ENCODE results near the gene RNF111.
A peak's percentile ranks its signal among the peaks of the same experiment; 100 is the strongest.

Gene RNF111

GRCh38 chr15:58987491-58988005 lies at the start of gene RNF111:
RNF111 (plus strand) TSS chr15:58987663; CDS start chr15:59030823, 43,160 bp downstream.
- DNase-seq (ENCODE audit: low read depth), result peak; percentile 97
- H3K4me3 ChIP-seq (ENCODE audit: control insufficient read depth, low read depth, low read length), result peak within 1 kb of the TSS; percentile 84
- TF ChIP-seq, protein P1, sequence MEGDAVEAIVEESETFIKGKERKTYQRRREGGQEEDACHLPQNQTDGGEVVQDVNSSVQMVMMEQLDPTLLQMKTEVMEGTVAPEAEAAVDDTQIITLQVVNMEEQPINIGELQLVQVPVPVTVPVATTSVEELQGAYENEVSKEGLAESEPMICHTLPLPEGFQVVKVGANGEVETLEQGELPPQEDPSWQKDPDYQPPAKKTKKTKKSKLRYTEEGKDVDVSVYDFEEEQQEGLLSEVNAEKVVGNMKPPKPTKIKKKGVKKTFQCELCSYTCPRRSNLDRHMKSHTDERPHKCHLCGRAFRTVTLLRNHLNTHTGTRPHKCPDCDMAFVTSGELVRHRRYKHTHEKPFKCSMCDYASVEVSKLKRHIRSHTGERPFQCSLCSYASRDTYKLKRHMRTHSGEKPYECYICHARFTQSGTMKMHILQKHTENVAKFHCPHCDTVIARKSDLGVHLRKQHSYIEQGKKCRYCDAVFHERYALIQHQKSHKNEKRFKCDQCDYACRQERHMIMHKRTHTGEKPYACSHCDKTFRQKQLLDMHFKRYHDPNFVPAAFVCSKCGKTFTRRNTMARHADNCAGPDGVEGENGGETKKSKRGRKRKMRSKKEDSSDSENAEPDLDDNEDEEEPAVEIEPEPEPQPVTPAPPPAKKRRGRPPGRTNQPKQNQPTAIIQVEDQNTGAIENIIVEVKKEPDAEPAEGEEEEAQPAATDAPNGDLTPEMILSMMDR (conservative IDR thresholded peaks at IDR 0.05; ENCODE audit: control insufficient read depth, insufficient read depth, low read depth, low read length), result no peak

- DNase-seq (ENCODE audit: low read depth), result no peak
- H3K4me3 ChIP-seq (ENCODE audit: control insufficient read depth, low read depth, low read length), result no peak overlapping the region
- TF ChIP-seq, protein P1 (conservative IDR thresholded peaks at IDR 0.05; ENCODE audit: control insufficient read depth, insufficient read depth, low read depth, low read length), result no peak
Observed at GRCh38 chr15:58947179-58947578, 40.3 kb upstream of the RNF111 start.

GRCh38 chr15:58951388-58952007 lies 36.0 kb upstream of the RNF111 start:
- H3K4me3 ChIP-seq (ENCODE audit: control insufficient read depth, low read depth, low read length), result no peak overlapping the region
- TF ChIP-seq, protein P1 (conservative IDR thresholded peaks at IDR 0.05; ENCODE audit: control insufficient read depth, insufficient read depth, low read depth, low read length), result no peak
- DNase-seq (ENCODE audit: low read depth), result peak; percentile 91

- H3K4me3 ChIP-seq (ENCODE audit: control insufficient read depth, low read depth, low read length), result no peak overlapping the region
- peak; percentile 54 for DNase-seq (ENCODE audit: low read depth)
- TF ChIP-seq, protein P1 (conservative IDR thresholded peaks at IDR 0.05; ENCODE audit: control insufficient read depth, insufficient read depth, low read depth, low read length), result no peak
Observed at GRCh38 chr15:58952751-58953150, 34.7 kb upstream of the RNF111 start.

- TF ChIP-seq, protein P1 (conservative IDR thresholded peaks at IDR 0.05; ENCODE audit: control insufficient read depth, insufficient read depth, low read depth, low read length), result peak; percentile 88
- no peak overlapping the region for H3K4me3 ChIP-seq (ENCODE audit: control insufficient read depth, low read depth, low read length)
- peak; percentile 69 for DNase-seq (ENCODE audit: low read depth)
Observed at GRCh38 chr15:58957101-58957973, 30.1 kb upstream of the RNF111 start.

DNA sequence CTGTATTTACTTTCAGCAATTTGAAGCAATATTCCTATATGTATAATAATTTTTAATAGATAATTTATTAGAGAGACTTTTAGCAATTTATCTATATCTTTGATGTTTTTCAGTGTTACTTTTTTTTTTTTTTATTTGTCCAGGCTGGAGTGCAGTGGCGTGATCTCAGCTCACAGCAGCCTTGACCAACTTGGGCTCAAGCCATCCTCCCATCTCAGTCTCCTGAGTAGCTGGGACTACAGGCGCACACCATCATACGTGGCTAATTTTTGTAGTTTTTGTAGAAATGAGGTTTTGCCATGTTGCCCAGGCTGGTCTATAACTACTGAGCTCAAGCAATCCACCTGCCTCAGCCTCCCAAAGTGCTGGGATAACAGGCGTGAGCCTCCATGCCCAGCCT lies 28.7 kb upstream of the RNF111 start:
- DNase-seq (ENCODE audit: low read depth), result no peak
- H3K4me3 ChIP-seq (ENCODE audit: control insufficient read depth, low read depth, low read length), result no peak overlapping the region
- TF ChIP-seq, protein P1 (conservative IDR thresholded peaks at IDR 0.05; ENCODE audit: control insufficient read depth, insufficient read depth, low read depth, low read length), result no peak

Data from fibroblast of mammary gland (primary cell).